Posterior vena cava (tissue), 2 donors: ENCODE results near the gene PAPPA. TPM values are rescaled to one million over a fixed set of nuclear protein-coding genes. Genes with fewer than 3 reads are reported as not detected.

Source experiments
- DNase-seq: peaks from one replicate; pipeline ENCODE4 v3.0.0-alpha.2; 2020; ENCODE audit warnings: low spot score
- intact Hi-C, 2 donors: fragments of 100-400 bp; cut with DNase I; formaldehyde crosslinking; loops; one replicate each; pipeline versions ENCODE4 v1.14.1 to v1.14.2; 2022 to 2023
- total RNA-seq, 2 donors: library from RNA; stranded (reverse); fragmentation: NEBNext Ultra II Directional; extraction: Animal tissue kit (Norgen Biotek cat#: 25700); gene quantifications; one replicate each; pipeline ENCODE4 v1.2.1, GENCODE V29; 2021
- donor health status: DM: yes; HTN: yes; CAD: no.
- donor health status: DM: yes; HTN: yes; CAD: no.

PAPPA gene
- total RNA-seq, 2 donors from 2014 or later = 9.9 to 15.3 TPM

GRCh38 chr9:116320290-116320689 lies 166.7 kb downstream of the PAPPA start:
- no peak for DNase-seq
- intact Hi-C loops = no loop called here

GRCh38 chr9:116322521-116322920 lies 168.9 kb downstream of the PAPPA start:
- intact Hi-C loops = no loop called here
- DNase-seq = no peak

GRCh38 chr9:116323012-116323411 lies 169.4 kb downstream of the PAPPA start:
- intact Hi-C loops = no loop called here
- no peak for DNase-seq

GRCh38 chr9:116323571-116323970 lies 170.0 kb downstream of the PAPPA start:
- intact Hi-C loops = no loop called here

GRCh38 chr9:116325924-116326323 lies 172.3 kb downstream of the PAPPA start:
- intact Hi-C loops = no loop called here
- no peak for DNase-seq

More at GRCh38 chr9:116323571-116323970, 170.0 kb downstream of the PAPPA start:
- DNase-seq = no peak

- no peak for DNase-seq
- intact Hi-C loops = no loop called here
Observed at GRCh38 chr9:116327701-116328405, 174.3 kb downstream of the PAPPA start.

GRCh38 chr9:116329470-116329869 lies 175.9 kb downstream of the PAPPA start:
- intact Hi-C loops = no loop called here
- DNase-seq = no peak

- intact Hi-C loops = no loop called here
- DNase-seq = no peak
Observed at GRCh38 chr9:116331241-116331640, 177.7 kb downstream of the PAPPA start.

- DNase-seq = no peak
- intact Hi-C loops = no loop called here
Observed at GRCh38 chr9:116332090-116332489, 178.5 kb downstream of the PAPPA start.

GRCh38 chr9:116333254-116333653 lies 179.7 kb downstream of the PAPPA start:
- DNase-seq = no peak
- intact Hi-C loops = no loop called here

GRCh38 chr9:116334546-116335150 lies 181.1 kb downstream of the PAPPA start:
- DNase-seq = no peak
- intact Hi-C loops = no loop called here

- intact Hi-C loops = no loop called here
- no peak for DNase-seq
Observed at GRCh38 chr9:116335392-116335791, 181.8 kb downstream of the PAPPA start.

GRCh38 chr9:116336133-116336862 lies 182.7 kb downstream of the PAPPA start:
- intact Hi-C loops = no loop called here
- no peak for DNase-seq

- intact Hi-C loops = no loop called here
- no peak for DNase-seq
Observed at GRCh38 chr9:116337015-116337414, 183.4 kb downstream of the PAPPA start.

- DNase-seq = no peak
- intact Hi-C loops = no loop called here
Observed at GRCh38 chr9:116340270-116340669, 186.7 kb downstream of the PAPPA start.

GRCh38 chr9:116342061-116342460 lies 188.5 kb downstream of the PAPPA start:
- intact Hi-C loops = no loop called here

GRCh38 chr9:116342941-116343340 lies 189.3 kb downstream of the PAPPA start:
- intact Hi-C loops = no loop called here
- DNase-seq = no peak

More at GRCh38 chr9:116342061-116342460, 188.5 kb downstream of the PAPPA start:
- no peak for DNase-seq

- intact Hi-C loops = no loop called here
Observed at GRCh38 chr9:116344416-116344815, 190.8 kb downstream of the PAPPA start.

GRCh38 chr9:116345393-116345792 lies 191.8 kb downstream of the PAPPA start:
- intact Hi-C loops = no loop called here
- DNase-seq = no peak

More at GRCh38 chr9:116344416-116344815, 190.8 kb downstream of the PAPPA start:
- no peak for DNase-seq

GRCh38 chr9:116345817-116346216 lies 192.2 kb downstream of the PAPPA start:
- DNase-seq = no peak
- intact Hi-C loops = no loop called here
